K562 (cell line): ENCODE results near the gene ABCC12. TPM values are rescaled to one million over a fixed set of nuclear protein-coding genes. Genes with fewer than 3 reads are reported as not detected.

Experiments
- ARID1B ChIP-seq: fragments of 450-650 bp; IDR thresholded peaks from 2 replicates; pipeline ENCODE4 v1.6.1; 2016; ENCODE audit warnings: antibody characterized with exemption, mild to moderate bottlenecking, inconsistent platforms
- CBX5 ChIP-seq: IDR thresholded peaks from 2 replicates; pipeline ENCODE4 v1.6.1; 2014; ENCODE audit warnings: low read depth, borderline replicate concordance
- EHMT2 ChIP-seq: fragments of 450-650 bp; IDR thresholded peaks from 2 replicates; pipeline ENCODE4 v1.6.1; 2018; ENCODE audit warnings: antibody characterized with exemption
- ETV5 ChIP-seq: sonication (generic); formaldehyde crosslinking; IDR thresholded peaks from 2 replicates; pipeline ENCODE4 v1.4.0; 2020; ENCODE audit warnings: low read depth, mild to moderate bottlenecking, missing genetic modification reagents
- HDAC1 ChIP-seq, 2 experiments: fragments of 450-650 bp; IDR thresholded peaks; 2 replicates each; pipeline ENCODE4 v1.6.1; 2016 to 2017; ENCODE audit warnings: inconsistent platforms in 1 of 2, mild to moderate bottlenecking in 1 of 2, moderate library complexity in 1 of 2
- PHF20 ChIP-seq: fragments of 450-650 bp; IDR thresholded peaks from 2 replicates; pipeline ENCODE4 v1.6.1; 2018; ENCODE audit not compliant: partially characterized antibody
- RUNX1 ChIP-seq: sonication (generic); IDR thresholded peaks from 2 replicates; pipeline ENCODE4 v1.6.1; 2016; ENCODE audit warnings: antibody characterized with exemption, low read depth
- SMARCE1 ChIP-seq: fragments of 450-650 bp; IDR thresholded peaks from 2 replicates; pipeline ENCODE4 v1.7.1; 2016; ENCODE audit warnings: mild to moderate bottlenecking
- SRSF9 ChIP-seq: fragments of 200-400 bp; formaldehyde crosslinking; IDR thresholded peaks from 2 replicates; pipeline ENCODE4 v1.6.1; 2017; ENCODE audit warnings: low read depth, low read length, borderline replicate concordance
- TAF9B ChIP-seq: fragments of 450-650 bp; IDR thresholded peaks from 2 replicates; pipeline ENCODE4 v1.6.1; 2018; ENCODE audit warnings: mild to moderate bottlenecking; ENCODE audit not compliant: partially characterized antibody
- ZC3H8 ChIP-seq: fragments of 450-650 bp; IDR thresholded peaks from 2 replicates; pipeline ENCODE4 v1.6.1; 2017
- ZNF143 ChIP-seq: sonication (generic); formaldehyde crosslinking; IDR thresholded peaks from 2 replicates; pipeline ENCODE4 v1.9.0; 2022; ENCODE audit warnings: mild to moderate bottlenecking, missing genetic modification reagents
- ZNF212 ChIP-seq: fragments of 450-650 bp; formaldehyde crosslinking; IDR thresholded peaks from 2 replicates; pipeline ENCODE4 v1.4.0; 2020; ENCODE audit warnings: mild to moderate bottlenecking
- ZSCAN29 ChIP-seq: fragments of 450-650 bp; IDR thresholded peaks from 2 replicates; pipeline ENCODE4 v1.6.1; 2017
- polyA plus RNA-seq, 8 experiments: library from polyadenylated mRNA; depleted of rRNA in 4 of 8; stranded (reverse) in 5 of 8; unstranded in 3 of 8; fragments of >200 nt; fragmentation: Nextera tagmentation in 2 of 8; fragmentation: Illumina TruSeq in 1 of 8; extraction: Ambion mirVana in 2 of 8; extraction: Trizol in 1 of 8; gene quantifications; 2 replicates each; pipeline versions ENCODE4 v1.2.1 to v1.2.3, GENCODE V29; 2011 to 2014; ENCODE audit warnings: inconsistent platforms in 1 of 8, missing spikeins in 1 of 8
- total RNA-seq, 7 experiments: library from RNA; depleted of rRNA in 6 of 7; stranded (reverse); fragments of >200 nt in 6 of 7; fragmentation: Illumina TruSeq in 2 of 7; extraction: Trizol in 2 of 7; gene quantifications; 2 replicates each; pipeline versions ENCODE4 v1.2.1 to v1.2.3, GENCODE V29; 2011 to 2021; ENCODE audit warnings: low replicate concordance in 1 of 7
- TF ChIP-seq, protein P1 (sequence below): fragments of 200-800 bp; sonication (Bioruptor generic); IDR thresholded peaks from 2 replicates; pipeline ENCODE4 v1.6.1; 2017; ENCODE audit warnings: missing genetic modification characterization, missing compliant biosample characterization
- TF ChIP-seq, protein P2 (sequence below): fragments of 450-650 bp; formaldehyde crosslinking; conservative IDR thresholded peaks from 2 replicates; pipeline ENCODE4 v1.4.0; 2022; ENCODE audit warnings: mild to moderate bottlenecking, missing genetic modification characterization
- TF ChIP-seq, protein P3 (sequence below): sonication (generic); formaldehyde crosslinking; IDR thresholded peaks from 2 replicates; pipeline ENCODE4 v1.9.0; 2022; ENCODE audit warnings: mild to moderate bottlenecking, missing genetic modification reagents
- TF ChIP-seq, protein P4 (sequence below): fragments of 250-450 bp; sonication (Bioruptor Pico); IDR thresholded peaks from 2 replicates; pipeline ENCODE4 v1.4.0; 2020

Gene ABCC12
- total and polyA plus RNA-seq, 9 of the 15 experiments (the other 6 are each of a cell fraction or from before 2014, with no cell fraction given): not detected

DNA sequence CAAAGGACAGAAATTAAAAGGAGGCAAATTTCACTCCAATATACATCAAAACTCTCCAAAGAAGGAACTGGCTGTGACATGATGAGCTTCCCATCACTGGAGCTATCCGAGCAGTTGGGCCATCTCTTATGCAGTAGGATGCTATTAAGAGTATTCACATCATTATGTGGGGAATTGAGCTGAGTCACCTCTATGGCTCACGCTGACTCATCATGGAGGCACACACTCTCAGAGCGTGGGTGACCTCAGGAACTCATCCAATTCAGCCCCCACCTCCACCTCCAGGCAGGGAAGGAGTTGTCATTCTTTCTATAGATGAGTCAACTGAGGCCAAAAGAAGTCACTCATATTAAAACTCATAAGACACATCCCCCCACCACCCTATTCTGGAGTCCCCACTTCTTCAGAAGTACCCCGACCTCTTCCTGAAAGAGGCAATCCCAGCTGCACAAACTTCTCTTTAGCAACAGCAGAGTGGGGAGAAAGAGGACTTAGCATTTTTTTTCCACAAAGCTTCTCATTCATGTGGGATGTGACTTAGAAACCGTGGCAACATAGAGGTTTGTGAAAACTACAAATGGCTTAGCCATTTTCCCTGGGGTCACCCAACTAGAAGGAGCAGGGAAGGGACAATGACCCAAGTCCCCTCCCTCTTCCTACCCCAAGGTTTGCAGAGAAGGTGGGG, 32.5 kb downstream of the ABCC12 start (continued):
- TF ChIP-seq ZNF143 (CRISPR knock-in tag): no peak
- TF ChIP-seq, protein P1, sequence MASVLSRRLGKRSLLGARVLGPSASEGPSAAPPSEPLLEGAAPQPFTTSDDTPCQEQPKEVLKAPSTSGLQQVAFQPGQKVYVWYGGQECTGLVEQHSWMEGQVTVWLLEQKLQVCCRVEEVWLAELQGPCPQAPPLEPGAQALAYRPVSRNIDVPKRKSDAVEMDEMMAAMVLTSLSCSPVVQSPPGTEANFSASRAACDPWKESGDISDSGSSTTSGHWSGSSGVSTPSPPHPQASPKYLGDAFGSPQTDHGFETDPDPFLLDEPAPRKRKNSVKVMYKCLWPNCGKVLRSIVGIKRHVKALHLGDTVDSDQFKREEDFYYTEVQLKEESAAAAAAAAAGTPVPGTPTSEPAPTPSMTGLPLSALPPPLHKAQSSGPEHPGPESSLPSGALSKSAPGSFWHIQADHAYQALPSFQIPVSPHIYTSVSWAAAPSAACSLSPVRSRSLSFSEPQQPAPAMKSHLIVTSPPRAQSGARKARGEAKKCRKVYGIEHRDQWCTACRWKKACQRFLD: no peak
- TF ChIP-seq TAF9B: no peak
- no peak for TF ChIP-seq ZNF212 (CRISPR knock-in tag)
- no peak for TF ChIP-seq RUNX1
- TF ChIP-seq SRSF9: no peak
- TF ChIP-seq, protein P2, sequence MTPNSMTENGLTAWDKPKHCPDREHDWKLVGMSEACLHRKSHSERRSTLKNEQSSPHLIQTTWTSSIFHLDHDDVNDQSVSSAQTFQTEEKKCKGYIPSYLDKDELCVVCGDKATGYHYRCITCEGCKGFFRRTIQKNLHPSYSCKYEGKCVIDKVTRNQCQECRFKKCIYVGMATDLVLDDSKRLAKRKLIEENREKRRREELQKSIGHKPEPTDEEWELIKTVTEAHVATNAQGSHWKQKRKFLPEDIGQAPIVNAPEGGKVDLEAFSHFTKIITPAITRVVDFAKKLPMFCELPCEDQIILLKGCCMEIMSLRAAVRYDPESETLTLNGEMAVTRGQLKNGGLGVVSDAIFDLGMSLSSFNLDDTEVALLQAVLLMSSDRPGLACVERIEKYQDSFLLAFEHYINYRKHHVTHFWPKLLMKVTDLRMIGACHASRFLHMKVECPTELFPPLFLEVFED (CRISPR knock-in tag): no peak
- TF ChIP-seq, protein P3, sequence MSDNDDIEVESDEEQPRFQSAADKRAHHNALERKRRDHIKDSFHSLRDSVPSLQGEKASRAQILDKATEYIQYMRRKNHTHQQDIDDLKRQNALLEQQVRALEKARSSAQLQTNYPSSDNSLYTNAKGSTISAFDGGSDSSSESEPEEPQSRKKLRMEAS (CRISPR knock-in tag): no peak
- TF ChIP-seq ARID1B: peak; percentile 64
- TF ChIP-seq, protein P4, sequence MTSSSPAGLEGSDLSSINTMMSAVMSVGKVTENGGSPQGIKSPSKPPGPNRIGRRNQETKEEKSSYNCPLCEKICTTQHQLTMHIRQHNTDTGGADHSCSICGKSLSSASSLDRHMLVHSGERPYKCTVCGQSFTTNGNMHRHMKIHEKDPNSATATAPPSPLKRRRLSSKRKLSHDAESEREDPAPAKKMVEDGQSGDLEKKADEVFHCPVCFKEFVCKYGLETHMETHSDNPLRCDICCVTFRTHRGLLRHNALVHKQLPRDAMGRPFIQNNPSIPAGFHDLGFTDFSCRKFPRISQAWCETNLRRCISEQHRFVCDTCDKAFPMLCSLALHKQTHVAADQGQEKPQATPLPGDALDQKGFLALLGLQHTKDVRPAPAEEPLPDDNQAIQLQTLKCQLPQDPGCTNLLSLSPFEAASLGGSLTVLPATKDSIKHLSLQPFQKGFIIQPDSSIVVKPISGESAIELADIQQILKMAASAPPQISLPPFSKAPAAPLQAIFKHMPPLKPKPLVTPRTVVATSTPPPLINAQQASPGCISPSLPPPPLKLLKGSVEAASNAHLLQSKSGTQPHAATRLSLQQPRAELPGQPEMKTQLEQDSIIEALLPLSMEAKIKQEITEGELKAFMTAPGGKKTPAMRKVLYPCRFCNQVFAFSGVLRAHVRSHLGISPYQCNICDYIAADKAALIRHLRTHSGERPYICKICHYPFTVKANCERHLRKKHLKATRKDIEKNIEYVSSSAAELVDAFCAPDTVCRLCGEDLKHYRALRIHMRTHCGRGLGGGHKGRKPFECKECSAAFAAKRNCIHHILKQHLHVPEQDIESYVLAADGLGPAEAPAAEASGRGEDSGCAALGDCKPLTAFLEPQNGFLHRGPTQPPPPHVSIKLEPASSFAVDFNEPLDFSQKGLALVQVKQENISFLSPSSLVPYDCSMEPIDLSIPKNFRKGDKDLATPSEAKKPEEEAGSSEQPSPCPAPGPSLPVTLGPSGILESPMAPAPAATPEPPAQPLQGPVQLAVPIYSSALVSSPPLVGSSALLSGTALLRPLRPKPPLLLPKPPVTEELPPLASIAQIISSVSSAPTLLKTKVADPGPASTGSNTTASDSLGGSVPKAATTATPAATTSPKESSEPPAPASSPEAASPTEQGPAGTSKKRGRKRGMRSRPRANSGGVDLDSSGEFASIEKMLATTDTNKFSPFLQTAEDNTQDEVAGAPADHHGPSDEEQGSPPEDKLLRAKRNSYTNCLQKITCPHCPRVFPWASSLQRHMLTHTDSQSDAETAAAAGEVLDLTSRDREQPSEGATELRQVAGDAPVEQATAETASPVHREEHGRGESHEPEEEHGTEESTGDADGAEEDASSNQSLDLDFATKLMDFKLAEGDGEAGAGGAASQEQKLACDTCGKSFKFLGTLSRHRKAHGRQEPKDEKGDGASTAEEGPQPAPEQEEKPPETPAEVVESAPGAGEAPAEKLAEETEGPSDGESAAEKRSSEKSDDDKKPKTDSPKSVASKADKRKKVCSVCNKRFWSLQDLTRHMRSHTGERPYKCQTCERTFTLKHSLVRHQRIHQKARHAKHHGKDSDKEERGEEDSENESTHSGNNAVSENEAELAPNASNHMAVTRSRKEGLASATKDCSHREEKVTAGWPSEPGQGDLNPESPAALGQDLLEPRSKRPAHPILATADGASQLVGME (CRISPR knock-in tag): no peak
- no peak for TF ChIP-seq PHF20
- no peak for TF ChIP-seq HDAC1 (IDR thresholded peaks at IDR 0.05)
- no peak for TF ChIP-seq ETV5 (CRISPR knock-in tag)
- peak; percentile 57; the same call in 1 of the 2 replicates for TF ChIP-seq SMARCE1
- no peak for TF ChIP-seq CBX5
- TF ChIP-seq ZC3H8: no peak
- TF ChIP-seq EHMT2: 0 out of 2 replicates have a peak, but pooled peaks have one; percentile 21
- TF ChIP-seq ZSCAN29: no peak
